ENCODE data around the gene DIS3L2.

The DIS3L2 gene

DNA sequence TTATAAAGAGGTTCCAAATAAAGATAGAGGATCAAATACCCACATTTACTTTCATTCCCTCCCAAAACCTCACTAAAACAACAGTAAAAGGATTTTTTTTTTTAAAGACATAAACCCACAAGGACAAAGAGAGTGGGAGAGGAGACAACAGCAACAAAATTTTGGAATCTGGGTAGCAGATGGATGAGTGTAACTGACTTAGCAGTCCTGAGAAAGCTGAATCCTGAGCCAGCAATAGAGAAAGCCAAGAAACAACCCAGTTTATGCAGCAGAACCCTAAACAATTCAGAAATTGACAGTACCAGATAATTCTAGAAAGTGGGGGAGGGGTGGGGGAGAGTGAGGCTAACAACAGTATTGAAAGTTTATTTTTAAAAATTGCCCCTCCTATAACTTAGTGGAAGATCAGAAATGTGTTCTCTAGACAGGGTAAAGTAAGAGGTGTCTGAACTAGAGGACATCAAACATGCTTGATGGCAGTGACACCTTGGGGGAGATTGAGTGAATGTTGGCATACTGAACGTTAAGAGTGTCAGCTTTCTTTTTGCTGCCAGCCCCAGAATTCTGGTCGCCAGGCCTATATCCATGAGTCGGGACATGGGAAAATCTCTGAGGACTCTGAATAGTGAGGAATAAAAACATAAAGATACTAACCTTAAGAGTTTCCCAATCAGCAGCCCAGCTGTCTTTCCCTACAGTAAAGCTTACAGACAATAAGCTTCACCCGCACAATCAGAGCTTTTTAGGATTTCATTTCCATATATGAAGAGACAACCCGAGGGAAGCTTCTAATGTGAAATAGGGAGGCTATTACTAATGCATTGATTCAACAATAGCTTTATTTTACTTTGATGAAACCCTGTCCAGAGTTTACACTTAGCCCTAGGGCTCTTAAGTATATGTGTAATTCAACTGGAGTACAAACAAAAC is 289.0 kb downstream of the DIS3L2 start:
- TF ChIP-seq ZNF565 (CRISPR knock-in tag; conservative IDR thresholded peaks at IDR 0.05; ENCODE audit: low read depth) (no peak), GLIS3 (CRISPR knock-in tag; IDR thresholded peaks at IDR 0.05) (no peak), PPARA (CRISPR knock-in tag; IDR thresholded peaks at IDR 0.05; ENCODE audit: borderline replicate concordance) (no peak), ISL1 (CRISPR knock-in tag; IDR thresholded peaks at IDR 0.05) (no peak), TOX (CRISPR knock-in tag; IDR thresholded peaks at IDR 0.05; ENCODE audit: borderline replicate concordance) (no peak), ZNF70 (CRISPR knock-in tag; IDR thresholded peaks at IDR 0.05) (no peak), CSDC2 (CRISPR knock-in tag; IDR thresholded peaks at IDR 0.05) (no peak), OSR1 (CRISPR knock-in tag; IDR thresholded peaks at IDR 0.05) (no peak), BACH2 (CRISPR knock-in tag; IDR thresholded peaks at IDR 0.05; ENCODE audit: borderline replicate concordance) (no peak), ZFP3 (CRISPR knock-in tag; IDR thresholded peaks at IDR 0.05) (no peak)
- TF ChIP-seq, protein P1, sequence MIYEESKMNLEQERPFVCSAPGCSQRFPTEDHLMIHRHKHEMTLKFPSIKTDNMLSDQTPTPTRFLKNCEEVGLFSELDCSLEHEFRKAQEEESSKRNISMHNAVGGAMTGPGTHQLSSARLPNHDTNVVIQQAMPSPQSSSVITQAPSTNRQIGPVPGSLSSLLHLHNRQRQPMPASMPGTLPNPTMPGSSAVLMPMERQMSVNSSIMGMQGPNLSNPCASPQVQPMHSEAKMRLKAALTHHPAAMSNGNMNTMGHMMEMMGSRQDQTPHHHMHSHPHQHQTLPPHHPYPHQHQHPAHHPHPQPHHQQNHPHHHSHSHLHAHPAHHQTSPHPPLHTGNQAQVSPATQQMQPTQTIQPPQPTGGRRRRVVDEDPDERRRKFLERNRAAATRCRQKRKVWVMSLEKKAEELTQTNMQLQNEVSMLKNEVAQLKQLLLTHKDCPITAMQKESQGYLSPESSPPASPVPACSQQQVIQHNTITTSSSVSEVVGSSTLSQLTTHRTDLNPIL (CRISPR knock-in tag; IDR thresholded peaks at IDR 0.05; ENCODE audit: low read depth) = no peak
- no peak for ATAC-seq

DNA sequence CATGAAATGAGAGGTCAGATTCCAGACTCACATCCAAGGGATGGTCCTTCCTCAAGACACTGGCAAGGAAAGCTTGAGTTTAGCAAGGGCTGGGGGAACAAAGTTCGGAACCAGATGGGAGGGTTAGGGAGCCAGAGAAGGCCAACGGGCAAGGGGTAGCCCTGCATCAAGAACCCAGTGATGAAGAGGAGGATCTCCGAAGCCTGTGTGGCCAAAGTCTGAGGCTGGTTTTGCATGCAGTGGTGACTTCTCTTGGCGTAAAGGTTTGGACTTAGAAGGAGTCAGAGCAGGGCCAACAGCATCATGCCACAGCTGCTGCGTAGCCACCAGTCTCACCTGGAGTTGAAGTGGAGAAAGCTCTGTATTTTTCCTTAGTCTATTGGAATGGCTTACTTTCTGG is 293.5 kb downstream of the DIS3L2 start:
- TF ChIP-seq TOX (CRISPR knock-in tag; IDR thresholded peaks at IDR 0.05; ENCODE audit: borderline replicate concordance) (no peak), ISL1 (CRISPR knock-in tag; IDR thresholded peaks at IDR 0.05) (no peak), ZC3H10 (CRISPR knock-in tag; IDR thresholded peaks at IDR 0.05) (no peak), SNAI2 (CRISPR knock-in tag; IDR thresholded peaks at IDR 0.05) (no peak), ZNF8 (CRISPR knock-in tag; IDR thresholded peaks at IDR 0.05) (no peak), ZNF565 (CRISPR knock-in tag; conservative IDR thresholded peaks at IDR 0.05; ENCODE audit: low read depth) (no peak), RARB (CRISPR knock-in tag; IDR thresholded peaks at IDR 0.05) (no peak), ESRRG (CRISPR knock-in tag; IDR thresholded peaks at IDR 0.05) (no peak), ARNTL (CRISPR knock-in tag; IDR thresholded peaks at IDR 0.05; ENCODE audit: borderline replicate concordance, low read depth) (no peak), OSR1 (CRISPR knock-in tag; IDR thresholded peaks at IDR 0.05) (no peak), ZFP3 (CRISPR knock-in tag; IDR thresholded peaks at IDR 0.05) (no peak), TCF4 (CRISPR knock-in tag; IDR thresholded peaks at IDR 0.05; ENCODE audit: borderline replicate concordance) (no peak), BACH2 (CRISPR knock-in tag; IDR thresholded peaks at IDR 0.05; ENCODE audit: borderline replicate concordance) (no peak)
- TF ChIP-seq, protein P2, sequence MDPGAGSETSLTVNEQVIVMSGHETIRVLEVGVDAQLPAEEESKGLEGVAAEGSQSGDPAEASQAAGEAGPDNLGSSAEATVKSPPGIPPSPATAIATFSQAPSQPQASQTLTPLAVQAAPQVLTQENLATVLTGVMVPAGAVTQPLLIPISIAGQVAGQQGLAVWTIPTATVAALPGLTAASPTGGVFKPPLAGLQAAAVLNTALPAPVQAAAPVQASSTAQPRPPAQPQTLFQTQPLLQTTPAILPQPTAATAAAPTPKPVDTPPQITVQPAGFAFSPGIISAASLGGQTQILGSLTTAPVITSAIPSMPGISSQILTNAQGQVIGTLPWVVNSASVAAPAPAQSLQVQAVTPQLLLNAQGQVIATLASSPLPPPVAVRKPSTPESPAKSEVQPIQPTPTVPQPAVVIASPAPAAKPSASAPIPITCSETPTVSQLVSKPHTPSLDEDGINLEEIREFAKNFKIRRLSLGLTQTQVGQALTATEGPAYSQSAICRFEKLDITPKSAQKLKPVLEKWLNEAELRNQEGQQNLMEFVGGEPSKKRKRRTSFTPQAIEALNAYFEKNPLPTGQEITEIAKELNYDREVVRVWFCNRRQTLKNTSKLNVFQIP (CRISPR knock-in tag; IDR thresholded peaks at IDR 0.05; ENCODE audit: borderline replicate concordance, low read depth) = no peak
- no peak for ATAC-seq

DNA sequence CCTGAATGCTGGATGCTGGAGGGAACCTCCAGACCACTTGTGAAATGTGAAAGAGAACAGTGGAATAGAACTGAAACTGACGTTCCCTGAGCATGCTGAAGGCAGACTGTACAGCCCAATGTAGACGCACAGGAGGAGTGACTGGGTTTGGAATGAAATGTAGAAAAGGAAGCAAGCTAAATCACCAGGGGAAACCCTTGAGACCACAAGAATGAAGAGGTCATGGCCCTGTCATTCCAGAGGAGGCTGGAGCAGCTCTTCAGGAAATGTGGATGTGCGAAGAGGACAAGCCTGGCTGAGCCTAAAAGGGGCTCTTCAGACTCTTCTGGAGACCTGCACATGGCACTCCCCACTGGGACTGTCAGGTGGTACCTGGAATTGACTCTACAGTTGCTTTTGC is 298.6 kb downstream of the DIS3L2 start:
- peak; percentile 99 for ATAC-seq
- no peak for TF ChIP-seq SNAI2 (CRISPR knock-in tag; IDR thresholded peaks at IDR 0.05)

DNA sequence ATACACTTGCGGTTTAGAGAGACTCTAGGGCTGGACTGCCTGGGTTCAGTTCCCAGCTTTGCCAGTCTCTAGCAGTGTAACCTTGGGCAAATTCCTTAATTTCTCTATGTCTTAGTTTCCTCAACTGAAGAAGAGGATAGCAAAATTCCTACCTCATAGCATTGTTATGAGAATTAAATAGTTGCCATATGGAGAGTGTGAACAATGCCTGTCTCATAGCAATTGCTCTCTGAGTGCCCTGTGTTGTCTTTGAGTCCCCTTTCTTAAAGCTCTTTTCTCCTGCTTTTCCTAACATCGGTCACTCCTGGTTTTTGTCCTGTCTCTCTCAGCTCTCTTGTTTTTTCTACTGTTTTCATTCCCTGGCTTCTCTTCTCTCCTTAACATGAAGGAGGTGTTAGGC is 300.3 kb downstream of the DIS3L2 start:
- TF ChIP-seq, protein P2 (CRISPR knock-in tag; IDR thresholded peaks at IDR 0.05; ENCODE audit: borderline replicate concordance, low read depth) = no peak
- TF ChIP-seq ZFP30 (CRISPR knock-in tag; IDR thresholded peaks at IDR 0.05) (no peak), ZFP3 (CRISPR knock-in tag; IDR thresholded peaks at IDR 0.05) (no peak), RARB (CRISPR knock-in tag; IDR thresholded peaks at IDR 0.05) (no peak)
- TF ChIP-seq, protein P3, sequence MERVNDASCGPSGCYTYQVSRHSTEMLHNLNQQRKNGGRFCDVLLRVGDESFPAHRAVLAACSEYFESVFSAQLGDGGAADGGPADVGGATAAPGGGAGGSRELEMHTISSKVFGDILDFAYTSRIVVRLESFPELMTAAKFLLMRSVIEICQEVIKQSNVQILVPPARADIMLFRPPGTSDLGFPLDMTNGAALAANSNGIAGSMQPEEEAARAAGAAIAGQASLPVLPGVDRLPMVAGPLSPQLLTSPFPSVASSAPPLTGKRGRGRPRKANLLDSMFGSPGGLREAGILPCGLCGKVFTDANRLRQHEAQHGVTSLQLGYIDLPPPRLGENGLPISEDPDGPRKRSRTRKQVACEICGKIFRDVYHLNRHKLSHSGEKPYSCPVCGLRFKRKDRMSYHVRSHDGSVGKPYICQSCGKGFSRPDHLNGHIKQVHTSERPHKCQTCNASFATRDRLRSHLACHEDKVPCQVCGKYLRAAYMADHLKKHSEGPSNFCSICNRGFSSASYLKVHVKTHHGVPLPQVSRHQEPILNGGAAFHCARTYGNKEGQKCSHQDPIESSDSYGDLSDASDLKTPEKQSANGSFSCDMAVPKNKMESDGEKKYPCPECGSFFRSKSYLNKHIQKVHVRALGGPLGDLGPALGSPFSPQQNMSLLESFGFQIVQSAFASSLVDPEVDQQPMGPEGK (CRISPR knock-in tag; IDR thresholded peaks at IDR 0.05; ENCODE audit: borderline replicate concordance) = no peak
- no peak for ATAC-seq

Measured in SK-N-SH treated with all-trans-retinoic acid at 6 μM for 48 hours (cell line).